Activated CD4-positive, alpha-beta T cell treated with anti-CD3 and anti-CD28 coated beads, Interleukin-2, amount 10 ng/mL, durations not matched to agents 7 days and 5 days (primary cell): ENCODE results near the gene ADRM1. TPM values are rescaled to one million over a fixed set of nuclear protein-coding genes. Genes with fewer than 3 reads are reported as not detected.

Source experiments
- CTCF ChIA-PET: fragments of 350-600 bp; sonication (Branson Sonifier 250); formaldehyde crosslinking; loops from one replicate; lab custom pipeline; 2021; ENCODE audit warnings: antibody characterized with exemption; lab: Charles Lee
- POLR2A ChIA-PET: fragments of 350-600 bp; sonication (Branson Sonifier 250); formaldehyde crosslinking; loops from one replicate; lab custom pipeline; 2021; ENCODE audit warnings: antibody characterized with exemption; lab: Charles Lee
- DNase-seq: peaks from one replicate; pipeline ENCODE4 v3.0.0-alpha.2; 2020
- H3K27ac Mint-ChIP-seq: one replicate; pipeline ENCODE4 v1.8.0; 2021; ENCODE audit warnings: mild to moderate bottlenecking, moderate library complexity, mixed read lengths
- H3K27me3 Mint-ChIP-seq: one replicate; pipeline ENCODE4 v1.8.0; 2021; ENCODE audit warnings: mixed read lengths
- H3K36me3 Mint-ChIP-seq: one replicate; pipeline ENCODE4 v1.8.0; 2021; ENCODE audit warnings: low read depth, mixed read lengths
- H3K4me1 Mint-ChIP-seq: one replicate; pipeline ENCODE4 v1.8.0; 2021; ENCODE audit warnings: mixed read lengths
- H3K4me3 Mint-ChIP-seq: one replicate; pipeline ENCODE4 v1.8.0; 2021; ENCODE audit warnings: mild to moderate bottlenecking, moderate library complexity, mixed read lengths
- H3K9me3 Mint-ChIP-seq: one replicate; pipeline ENCODE4 v1.8.0; 2021; ENCODE audit warnings: mixed read lengths
- total RNA-seq, 2 experiments: library from RNA; stranded (reverse); gene quantifications; one replicate each; pipeline ENCODE4 v1.2.3, GENCODE V29; 2021

ADRM1 gene
- total RNA-seq, 2 experiments from 2014 or later, result 86.1 to 90.1 TPM

DNA sequence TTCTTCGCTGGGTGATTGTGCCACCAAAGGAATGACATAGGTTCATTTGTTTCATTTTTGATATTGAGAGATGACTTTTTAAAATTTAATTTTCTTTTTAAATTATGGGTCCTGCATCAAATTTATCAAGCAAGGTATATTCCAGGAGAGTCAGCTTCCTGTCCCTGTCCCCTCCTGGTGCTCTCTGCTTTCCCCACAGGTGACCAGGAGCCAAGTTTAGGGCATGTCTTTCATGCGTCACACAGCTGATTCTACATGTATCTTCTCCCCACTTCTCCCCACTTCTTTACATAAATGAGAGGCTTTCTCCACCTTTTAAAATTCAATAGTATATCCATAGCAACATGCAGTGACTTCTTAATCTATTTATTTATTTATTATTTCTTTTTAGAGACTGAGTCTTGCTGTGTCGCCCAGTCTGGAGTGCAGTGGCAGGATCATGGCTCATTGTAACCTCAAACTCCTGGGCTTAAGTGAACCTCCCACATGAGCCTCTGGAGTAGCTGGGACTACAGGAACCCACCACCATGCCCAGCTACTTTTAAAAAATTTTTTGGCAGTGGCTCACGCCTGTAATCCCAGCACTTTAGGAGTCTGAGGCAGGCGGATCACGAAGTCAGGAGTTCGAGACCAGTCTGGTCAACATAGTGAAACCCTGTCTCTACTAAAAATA lies 34.4 kb upstream of the ADRM1 start:
- H3K9me3 Mint-ChIP-seq, result no peaks in the 10 kb centered on the region
- H3K36me3 Mint-ChIP-seq, result peaks cover 20% of the 10 kb centered on the region
- H3K4me1 Mint-ChIP-seq, result no peaks in the 10 kb centered on the region
- ChIA-PET CTCF (interaction anchor here (1.3 kb wide), 1 partner anchor 22 kb away, joined by 3 read pairs; no protein-coding TSS in a partner anchor), POLR2A (no interaction called here)
- no peak overlapping the region for H3K27ac Mint-ChIP-seq
- H3K4me3 Mint-ChIP-seq, result no peak overlapping the region
- no peak for DNase-seq
- no peaks in the 10 kb centered on the region for H3K27me3 Mint-ChIP-seq

- Mint-ChIP-seq H3K4me1 (no peaks in the 10 kb centered on the region), H3K9me3 (no peaks in the 10 kb centered on the region), H3K27me3 (no peaks in the 10 kb centered on the region), H3K4me3 (no peak overlapping the region), H3K27ac (no peak overlapping the region), H3K36me3 (peaks cover 25% of the 10 kb centered on the region)
- ChIA-PET POLR2A (no interaction called here), CTCF (interaction anchor here (0.7 to 1.3 kb wide), 2 partner anchors 23 to 545 kb away, joined by 3 to 4 read pairs; no protein-coding TSS in a partner anchor)
- no peak for DNase-seq
Observed at GRCh38 chr20:62269378-62269777, 33.4 kb upstream of the ADRM1 start.

- Mint-ChIP-seq H3K27ac (no peak overlapping the region), H3K36me3 (peaks cover 21% of the 10 kb centered on the region), H3K27me3 (no peaks in the 10 kb centered on the region), H3K4me3 (no peak overlapping the region), H3K9me3 (no peaks in the 10 kb centered on the region), H3K4me1 (no peaks in the 10 kb centered on the region)
- POLR2A ChIA-PET, result no interaction called here
- no peak for DNase-seq
- CTCF ChIA-PET, result interaction anchor here (1.3 kb wide), 1 partner anchor 24 kb away, joined by 3 read pairs; no protein-coding TSS in a partner anchor
Observed at GRCh38 chr20:62269871-62270270, 32.9 kb upstream of the ADRM1 start.

DNA sequence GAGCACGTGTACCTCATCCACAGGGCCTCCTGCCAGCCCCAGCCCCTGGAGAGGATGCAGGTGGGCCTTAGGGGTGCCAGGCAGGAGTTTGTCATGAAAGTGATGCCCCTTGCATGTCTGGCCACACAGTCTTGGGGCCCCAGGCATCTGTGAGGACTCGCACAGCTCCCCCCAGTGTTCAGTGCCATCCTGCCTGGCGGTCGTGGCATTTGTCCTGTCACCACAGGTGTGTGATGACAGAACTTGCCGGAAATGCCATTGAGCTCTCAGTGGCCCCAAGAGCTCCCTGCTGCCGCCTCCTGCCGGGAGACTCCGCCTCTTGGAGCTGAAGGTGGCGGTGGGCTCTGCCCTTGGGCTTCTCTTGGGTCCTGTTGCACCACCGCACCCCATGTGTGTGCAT lies 30.6 kb upstream of the ADRM1 start:
- POLR2A ChIA-PET, result no interaction called here
- DNase-seq, result no peak
- H3K27ac Mint-ChIP-seq, result no peak overlapping the region
- no peak overlapping the region for H3K4me3 Mint-ChIP-seq
- no peaks in the 10 kb centered on the region for H3K9me3 Mint-ChIP-seq
- H3K36me3 Mint-ChIP-seq, result peaks cover 12% of the 10 kb centered on the region
- H3K27me3 Mint-ChIP-seq, result no peaks in the 10 kb centered on the region
- H3K4me1 Mint-ChIP-seq, result no peaks in the 10 kb centered on the region
- CTCF ChIA-PET, result no interaction called here

GRCh38 chr20:62273416-62273815 lies 29.4 kb upstream of the ADRM1 start:
- Mint-ChIP-seq H3K36me3 (peaks cover 12% of the 10 kb centered on the region), H3K27me3 (no peaks in the 10 kb centered on the region), H3K4me3 (no peak overlapping the region), H3K27ac (no peak overlapping the region), H3K4me1 (no peaks in the 10 kb centered on the region), H3K9me3 (no peaks in the 10 kb centered on the region)
- POLR2A ChIA-PET, result no interaction called here
- CTCF ChIA-PET, result no interaction called here
- no peak for DNase-seq

- Mint-ChIP-seq H3K27ac (no peak overlapping the region), H3K4me3 (no peak overlapping the region), H3K36me3 (peaks cover 12% of the 10 kb centered on the region), H3K27me3 (no peaks in the 10 kb centered on the region), H3K9me3 (no peaks in the 10 kb centered on the region), H3K4me1 (no peaks in the 10 kb centered on the region)
- POLR2A ChIA-PET, result no interaction called here
- no peak for DNase-seq
- CTCF ChIA-PET, result interaction anchor here (1.6 kb wide), 1 partner anchor 28 kb away, joined by 3 read pairs; no protein-coding TSS in a partner anchor
Observed at GRCh38 chr20:62274332-62274950, 28.4 kb upstream of the ADRM1 start.

DNA sequence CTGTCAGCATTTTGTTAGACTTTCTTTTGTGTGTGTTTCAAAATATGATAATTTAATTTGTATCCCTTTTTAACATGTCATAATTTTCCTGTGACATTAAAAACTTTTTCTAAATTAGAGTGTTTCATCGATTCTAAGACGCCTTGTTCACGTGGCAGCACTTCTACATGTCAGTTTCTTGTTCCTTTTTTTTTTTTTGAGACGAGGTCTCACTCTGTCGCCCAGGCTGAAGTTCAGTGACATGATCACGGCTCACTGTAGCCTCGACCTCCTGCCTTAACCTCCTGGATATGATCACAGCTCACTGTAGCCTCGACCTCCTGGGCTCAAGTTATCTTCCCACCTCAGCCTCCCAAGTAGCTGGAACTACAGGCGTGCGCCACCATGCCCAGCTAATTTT lies 27.6 kb upstream of the ADRM1 start:
- ChIA-PET CTCF (interaction anchor here (0.7 to 1.6 kb wide), 2 partner anchors 27 to 533 kb away, joined by 3 to 5 read pairs; no protein-coding TSS in a partner anchor), POLR2A (no interaction called here)
- peaks cover 14% of the 10 kb centered on the region for H3K36me3 Mint-ChIP-seq
- H3K27me3 Mint-ChIP-seq, result no peaks in the 10 kb centered on the region
- H3K4me3 Mint-ChIP-seq, result no peak overlapping the region
- no peaks in the 10 kb centered on the region for H3K9me3 Mint-ChIP-seq
- no peaks in the 10 kb centered on the region for H3K4me1 Mint-ChIP-seq
- no peak for DNase-seq
- no peak overlapping the region for H3K27ac Mint-ChIP-seq

GRCh38 chr20:62276439-62276838 lies 26.4 kb upstream of the ADRM1 start:
- Mint-ChIP-seq H3K27ac (no peak overlapping the region), H3K4me3 (no peak overlapping the region), H3K36me3 (peaks cover 16% of the 10 kb centered on the region), H3K27me3 (no peaks in the 10 kb centered on the region), H3K9me3 (no peaks in the 10 kb centered on the region), H3K4me1 (no peaks in the 10 kb centered on the region)
- DNase-seq, result no peak
- CTCF ChIA-PET, result no interaction called here
- POLR2A ChIA-PET, result no interaction called here

DNA sequence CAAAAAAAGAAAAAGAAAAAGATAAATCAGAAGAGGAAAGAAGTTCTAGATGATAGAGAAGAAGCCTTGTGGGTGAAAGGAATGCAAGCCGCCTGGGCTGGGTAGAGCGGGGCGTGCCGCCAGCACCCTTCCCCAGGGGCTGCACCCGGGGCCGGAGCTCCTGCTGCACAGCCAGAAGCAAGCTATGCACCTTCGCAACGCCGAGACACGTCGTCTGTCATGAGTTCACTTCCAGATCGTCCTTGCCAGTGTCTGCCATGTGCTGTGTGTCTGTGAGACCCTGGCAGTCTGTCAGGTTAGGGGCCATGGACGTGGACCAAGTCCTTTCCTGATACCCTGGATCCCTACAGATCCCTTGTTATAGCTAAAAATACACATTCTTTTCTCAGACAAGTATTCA lies 25.5 kb upstream of the ADRM1 start:
- Mint-ChIP-seq H3K27ac (no peak overlapping the region), H3K4me1 (no peaks in the 10 kb centered on the region), H3K27me3 (no peaks in the 10 kb centered on the region), H3K36me3 (peaks cover 21% of the 10 kb centered on the region), H3K9me3 (no peaks in the 10 kb centered on the region), H3K4me3 (no peak overlapping the region)
- ChIA-PET CTCF (no interaction called here), POLR2A (no interaction called here)
- no peak for DNase-seq

- H3K9me3 Mint-ChIP-seq, result no peaks in the 10 kb centered on the region
- H3K4me3 Mint-ChIP-seq, result no peak overlapping the region
- no peaks in the 10 kb centered on the region for H3K4me1 Mint-ChIP-seq
- ChIA-PET CTCF (no interaction called here), POLR2A (no interaction called here)
- H3K27me3 Mint-ChIP-seq, result no peaks in the 10 kb centered on the region
- DNase-seq, result no peak
- H3K36me3 Mint-ChIP-seq, result peaks cover 9% of the 10 kb centered on the region
- no peak overlapping the region for H3K27ac Mint-ChIP-seq
Observed at GRCh38 chr20:62280303-62280702, 22.5 kb upstream of the ADRM1 start.

- ChIA-PET CTCF (interaction anchor here (0.5 kb wide), 1 partner anchor 15 kb away, joined by 4 read pairs; no protein-coding TSS in a partner anchor), POLR2A (no interaction called here)
- no peak for DNase-seq
- Mint-ChIP-seq H3K27ac (no peak overlapping the region), H3K9me3 (no peaks in the 10 kb centered on the region), H3K4me1 (no peaks in the 10 kb centered on the region), H3K36me3 (peaks cover 9% of the 10 kb centered on the region), H3K4me3 (no peak overlapping the region), H3K27me3 (no peaks in the 10 kb centered on the region)
Observed at GRCh38 chr20:62281161-62281933, 21.4 kb upstream of the ADRM1 start.

DNA sequence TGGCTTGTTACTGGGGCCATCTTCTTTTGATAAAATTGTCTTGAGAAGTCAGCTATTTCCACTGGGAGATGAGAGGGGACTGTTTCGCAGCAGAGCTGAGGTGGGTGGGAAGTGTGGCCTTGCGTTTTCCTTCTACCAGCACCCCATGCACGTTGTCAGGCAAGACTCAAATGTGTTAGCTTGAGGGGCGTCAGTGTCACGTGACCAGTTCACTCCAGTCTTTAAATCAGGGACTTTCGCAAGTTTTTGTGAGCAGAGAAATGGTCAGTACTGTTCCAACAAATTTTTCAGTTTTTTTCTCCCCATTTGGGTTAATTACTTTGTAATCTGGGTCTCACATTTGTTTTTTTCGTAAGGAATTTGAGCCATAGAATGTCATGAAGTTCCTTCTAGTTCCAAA lies 20.7 kb upstream of the ADRM1 start:
- Mint-ChIP-seq H3K36me3 (peaks cover 9% of the 10 kb centered on the region), H3K27me3 (no peaks in the 10 kb centered on the region), H3K4me3 (no peak overlapping the region), H3K4me1 (no peaks in the 10 kb centered on the region), H3K9me3 (no peaks in the 10 kb centered on the region), H3K27ac (no peak overlapping the region)
- POLR2A ChIA-PET, result no interaction called here
- CTCF ChIA-PET, result no interaction called here
- no peak for DNase-seq
